Upper lobe of left lung (tissue), 4 donors: ENCODE measurements around the gene TGFB2.

ENCODE experiments used
- EP300 ChIP-seq, 4 donors: sonication (generic); formaldehyde crosslinking; IDR thresholded peaks; one replicate each; pipeline ENCODE4 v1.5.1; 2017; ENCODE audit warnings: antibody characterized with exemption in 4 of 4, control low read depth in 2 of 4
- POLR2A ChIP-seq, 4 donors: fragments of 450-650 bp; IDR thresholded peaks; one replicate each; pipeline ENCODE4 v1.5.1; 2016 to 2017; ENCODE audit warnings: antibody characterized with exemption in 4 of 4, mild to moderate bottlenecking in 2 of 4
- POLR2AphosphoS5 ChIP-seq, 2 donors: sonication (generic); formaldehyde crosslinking; IDR thresholded peaks; one replicate each; pipeline ENCODE4 v1.5.1; 2017; ENCODE audit warnings: antibody characterized with exemption in 2 of 2
- TF ChIP-seq, protein P1 (sequence below), 6 experiments: fragments of 450-650 bp in 4 of 6; fragments of 200-600 bp in 2 of 6; sonication (generic) in 2 of 6; IDR thresholded peaks; one replicate each; pipeline ENCODE4 v1.5.1; 2016 to 2019; ENCODE audit warnings: antibody characterized with exemption in 6 of 6

GRCh38 chr1:218415726-218416125 is 70.6 kb downstream of the TGFB2 start:
- TF ChIP-seq, protein P1, sequence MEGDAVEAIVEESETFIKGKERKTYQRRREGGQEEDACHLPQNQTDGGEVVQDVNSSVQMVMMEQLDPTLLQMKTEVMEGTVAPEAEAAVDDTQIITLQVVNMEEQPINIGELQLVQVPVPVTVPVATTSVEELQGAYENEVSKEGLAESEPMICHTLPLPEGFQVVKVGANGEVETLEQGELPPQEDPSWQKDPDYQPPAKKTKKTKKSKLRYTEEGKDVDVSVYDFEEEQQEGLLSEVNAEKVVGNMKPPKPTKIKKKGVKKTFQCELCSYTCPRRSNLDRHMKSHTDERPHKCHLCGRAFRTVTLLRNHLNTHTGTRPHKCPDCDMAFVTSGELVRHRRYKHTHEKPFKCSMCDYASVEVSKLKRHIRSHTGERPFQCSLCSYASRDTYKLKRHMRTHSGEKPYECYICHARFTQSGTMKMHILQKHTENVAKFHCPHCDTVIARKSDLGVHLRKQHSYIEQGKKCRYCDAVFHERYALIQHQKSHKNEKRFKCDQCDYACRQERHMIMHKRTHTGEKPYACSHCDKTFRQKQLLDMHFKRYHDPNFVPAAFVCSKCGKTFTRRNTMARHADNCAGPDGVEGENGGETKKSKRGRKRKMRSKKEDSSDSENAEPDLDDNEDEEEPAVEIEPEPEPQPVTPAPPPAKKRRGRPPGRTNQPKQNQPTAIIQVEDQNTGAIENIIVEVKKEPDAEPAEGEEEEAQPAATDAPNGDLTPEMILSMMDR (IDR thresholded peaks at IDR 0.05) = no peak
- no peak for TF ChIP-seq POLR2AphosphoS5 (IDR thresholded peaks at IDR 0.05)
- no peak for TF ChIP-seq POLR2A (IDR thresholded peaks at IDR 0.05)
- TF ChIP-seq EP300 (IDR thresholded peaks at IDR 0.05) = no peak
